Measurements from ENCODE around the gene DYRK3.
A peak's percentile ranks its signal among the peaks of the same experiment; 100 is the strongest.

DYRK3 gene

GRCh38 chr1:206661161-206661820 is 26.0 kb downstream of the DYRK3 start:
- DNase-seq (ENCODE audit: low read depth in 2 of 2): no peak

- DNase-seq (ENCODE audit: low read depth in 2 of 2): no peak
Measured at GRCh38 chr1:206662396-206663092, 27.2 kb downstream of the DYRK3 start.

GRCh38 chr1:206663362-206663761 is 28.0 kb downstream of the DYRK3 start:
- DNase-seq (ENCODE audit: low read depth in 2 of 2): no peak

GRCh38 chr1:206663832-206664652 is 28.7 kb downstream of the DYRK3 start:
- DNase-seq (ENCODE audit: low read depth in 2 of 2): peak; percentile 36 to 55

GRCh38 chr1:206664740-206665139 is 29.4 kb downstream of the DYRK3 start:
- no peak for DNase-seq (ENCODE audit: low read depth in 2 of 2)

GRCh38 chr1:206666031-206666561 is 30.8 kb downstream of the DYRK3 start:
- no peak for DNase-seq (ENCODE audit: low read depth in 2 of 2)

GRCh38 chr1:206666954-206667665 is 31.8 kb downstream of the DYRK3 start:
- DNase-seq (ENCODE audit: low read depth in 2 of 2): no peak

- DNase-seq (ENCODE audit: low read depth in 2 of 2): no peak
Measured at GRCh38 chr1:206668351-206668750, 33.0 kb downstream of the DYRK3 start.

GRCh38 chr1:206668874-206669410 is 33.6 kb downstream of the DYRK3 start:
- no peak for DNase-seq (ENCODE audit: low read depth in 2 of 2)

GRCh38 chr1:206672011-206672688 is 36.8 kb downstream of the DYRK3 start:
- DNase-seq (ENCODE audit: low read depth in 2 of 2): no peak

- DNase-seq (ENCODE audit: low read depth in 2 of 2): no peak
Measured at GRCh38 chr1:206672844-206673758, 37.8 kb downstream of the DYRK3 start.

GRCh38 chr1:206674236-206674635 is 38.9 kb downstream of the DYRK3 start:
- no peak for DNase-seq (ENCODE audit: low read depth in 2 of 2)

- no peak for DNase-seq (ENCODE audit: low read depth in 2 of 2)
Measured at GRCh38 chr1:206674745-206675175, 39.4 kb downstream of the DYRK3 start.

- no peak for DNase-seq (ENCODE audit: low read depth in 2 of 2)
Measured at GRCh38 chr1:206676499-206676898, 41.2 kb downstream of the DYRK3 start.

- no peak for DNase-seq (ENCODE audit: low read depth in 2 of 2)
Measured at GRCh38 chr1:206678490-206678889, 43.2 kb downstream of the DYRK3 start.

- no peak for DNase-seq (ENCODE audit: low read depth in 2 of 2)
Measured at GRCh38 chr1:206679738-206680211, 44.4 kb downstream of the DYRK3 start.

GRCh38 chr1:206680279-206680678 is 44.9 kb downstream of the DYRK3 start:
- no peak for DNase-seq (ENCODE audit: low read depth in 2 of 2)

- no peak for DNase-seq (ENCODE audit: low read depth in 2 of 2)
Measured at GRCh38 chr1:206681359-206681758, 46.0 kb downstream of the DYRK3 start.

- DNase-seq (ENCODE audit: low read depth in 2 of 2): no peak
Measured at GRCh38 chr1:206682111-206682510, 46.8 kb downstream of the DYRK3 start.

- no peak for DNase-seq (ENCODE audit: low read depth in 2 of 2)
Measured at GRCh38 chr1:206683313-206683712, 48.0 kb downstream of the DYRK3 start.
